IMR-90 (cell line): Measurements from ENCODE around the gene KIAA1586.

Experiments used
- MAZ ChIP-seq: IDR thresholded peaks from 2 replicates; pipeline ENCODE4 v1.6.1; 2012; ENCODE audit warnings: low read depth, mild to moderate bottlenecking, low read length, improper control_type of control experiment, moderate library complexity, borderline replicate concordance
- POLR2A ChIP-seq: IDR thresholded peaks from 2 replicates; pipeline ENCODE4 v1.6.1; 2012; ENCODE audit warnings: mild to moderate bottlenecking, low read depth, low read length
- RAD21 ChIP-seq: IDR thresholded peaks from 2 replicates; pipeline ENCODE4 v1.6.1; 2012; ENCODE audit warnings: low read length, improper control_type of control experiment
- TF ChIP-seq, protein P1 (sequence below): conservative IDR thresholded peaks from 2 replicates; pipeline ENCODE4 v1.5.1; 2012; ENCODE audit warnings: mild to moderate bottlenecking, low read depth, low read length, improper control_type of control experiment

- TF ChIP-seq, protein P1, sequence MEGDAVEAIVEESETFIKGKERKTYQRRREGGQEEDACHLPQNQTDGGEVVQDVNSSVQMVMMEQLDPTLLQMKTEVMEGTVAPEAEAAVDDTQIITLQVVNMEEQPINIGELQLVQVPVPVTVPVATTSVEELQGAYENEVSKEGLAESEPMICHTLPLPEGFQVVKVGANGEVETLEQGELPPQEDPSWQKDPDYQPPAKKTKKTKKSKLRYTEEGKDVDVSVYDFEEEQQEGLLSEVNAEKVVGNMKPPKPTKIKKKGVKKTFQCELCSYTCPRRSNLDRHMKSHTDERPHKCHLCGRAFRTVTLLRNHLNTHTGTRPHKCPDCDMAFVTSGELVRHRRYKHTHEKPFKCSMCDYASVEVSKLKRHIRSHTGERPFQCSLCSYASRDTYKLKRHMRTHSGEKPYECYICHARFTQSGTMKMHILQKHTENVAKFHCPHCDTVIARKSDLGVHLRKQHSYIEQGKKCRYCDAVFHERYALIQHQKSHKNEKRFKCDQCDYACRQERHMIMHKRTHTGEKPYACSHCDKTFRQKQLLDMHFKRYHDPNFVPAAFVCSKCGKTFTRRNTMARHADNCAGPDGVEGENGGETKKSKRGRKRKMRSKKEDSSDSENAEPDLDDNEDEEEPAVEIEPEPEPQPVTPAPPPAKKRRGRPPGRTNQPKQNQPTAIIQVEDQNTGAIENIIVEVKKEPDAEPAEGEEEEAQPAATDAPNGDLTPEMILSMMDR: no peak
- TF ChIP-seq POLR2A: no peak
- TF ChIP-seq RAD21: no peak
- TF ChIP-seq MAZ: no peak
Measured at GRCh38 chr6:57024775-57025174, 21.7 kb upstream of the KIAA1586 start.
